Mesendoderm (in vitro differentiated cells): Measurements from ENCODE around the gene PPM1J.
A peak's percentile ranks its signal among the peaks of the same experiment; 100 is the strongest.
"Not testable (repeated sequence)": the region's sequence is repeated elsewhere in the genome, so short reads cannot be mapped to it uniquely, and the experiment has no call there.

Experiments used
- DNase-seq: peaks from one replicate; pipeline ENCODE4 v3.0.0; 2013
- H2AK5ac ChIP-seq: 2 replicates; pipeline ENCODE4 v1.6.1; 2013; ENCODE audit warnings: low read length, inconsistent platforms
- H2BK120ac ChIP-seq: 2 replicates; pipeline ENCODE4 v1.6.1; 2013; ENCODE audit warnings: low read depth, mild to moderate bottlenecking, low read length, moderate library complexity, mixed read lengths
- H2BK15ac ChIP-seq: replicated peaks from 2 replicates; pipeline ENCODE4 v1.6.1; 2013; ENCODE audit warnings: low read depth, mild to moderate bottlenecking, moderate library complexity
- H2BK5ac ChIP-seq: 2 replicates; pipeline ENCODE4 v1.6.1; 2013; ENCODE audit warnings: low read length, inconsistent platforms
- H3K18ac ChIP-seq: 2 replicates; pipeline ENCODE4 v1.6.1; 2013; ENCODE audit warnings: mild to moderate bottlenecking, low read length, mixed read lengths
- H3K23ac ChIP-seq: one replicate; pipeline ENCODE4 v1.6.1; 2013; ENCODE audit warnings: low read length
- H3K27ac ChIP-seq: 2 replicates; pipeline ENCODE4 v1.5.1; 2013; ENCODE audit warnings: low read depth, mild to moderate bottlenecking, inconsistent platforms, low read length, moderate library complexity
- H3K27me3 ChIP-seq: 2 replicates; pipeline ENCODE4 v1.6.1; 2013; ENCODE audit warnings: low read length, control low read depth, mild to moderate bottlenecking, inconsistent platforms; ENCODE audit not compliant: insufficient read depth, poor library complexity
- H3K36me3 ChIP-seq: 2 replicates; pipeline ENCODE4 v1.6.1; 2013; ENCODE audit warnings: low read length, inconsistent platforms; ENCODE audit not compliant: control insufficient read depth, insufficient read depth
- H3K4ac ChIP-seq: one replicate; pipeline ENCODE4 v1.6.1; 2013; ENCODE audit warnings: low read depth, mild to moderate bottlenecking, low read length, moderate library complexity
- H3K4me1 ChIP-seq: 2 replicates; pipeline ENCODE4 v1.6.1; 2013; ENCODE audit warnings: low read depth, low read length, inconsistent platforms; ENCODE audit not compliant: control insufficient read depth
- H3K4me2 ChIP-seq: 2 replicates; pipeline ENCODE4 v1.6.1; 2013; ENCODE audit warnings: low read length
- H3K4me3 ChIP-seq: 2 replicates; pipeline ENCODE4 v1.5.1; 2013; ENCODE audit warnings: mild to moderate bottlenecking, low read length
- H3K56ac ChIP-seq: one replicate; pipeline ENCODE4 v1.6.1; 2013; ENCODE audit warnings: low read length
- H3K79me1 ChIP-seq: 2 replicates; pipeline ENCODE4 v1.6.1; 2013; ENCODE audit warnings: low read length, inconsistent platforms
- H3K79me2 ChIP-seq: 2 replicates; pipeline ENCODE4 v1.6.1; 2013; ENCODE audit warnings: mild to moderate bottlenecking, low read length; ENCODE audit not compliant: control insufficient read depth, insufficient read depth
- H3K9ac ChIP-seq: 2 replicates; pipeline ENCODE4 v1.6.1; 2013; ENCODE audit warnings: low read length, inconsistent platforms
- H4K5ac ChIP-seq: one replicate; pipeline ENCODE4 v1.6.1; 2013; ENCODE audit warnings: low read length
- H4K8ac ChIP-seq: one replicate; pipeline ENCODE4 v1.6.1; 2013; ENCODE audit warnings: low read depth, mild to moderate bottlenecking, control low read depth, low read length, moderate library complexity
- WGBS: extraction: QIAGEN DNeasy Blood & Tissue Kit; methylation state at CpG from one replicate; pipeline ENCODE4 v1.1.7; 2013; ENCODE audit warnings: low lambda C conversion rate, missing lambda C conversion rate; ENCODE audit not compliant: insufficient coverage; ENCODE audit errors: extremely low coverage; 5-methylcytosine and 5-hydroxymethylcytosine counted together

The PPM1J gene

GRCh38 chr1:112723511-112723839, 8.3 kb upstream of the PPM1J start:
- Histone ChIP-seq H3K18ac (no peak overlapping the region), H3K9ac (no peak overlapping the region), H4K8ac (no peak overlapping the region), H3K23ac (no peak overlapping the region), H3K27me3 (no peaks in the 10 kb centered on the region), H4K5ac (no peak overlapping the region), H2BK120ac (no peak overlapping the region), H3K4me2 (no peak overlapping the region), H3K56ac (peak overlapping the region; percentile 83), H3K79me1 (no peaks in the 10 kb centered on the region), H3K27ac (no peak overlapping the region), H3K4me3 (no peak overlapping the region), H2BK15ac (no peak overlapping the region), H2AK5ac (no peak overlapping the region), H3K4me1 (peaks cover 3% of the 10 kb centered on the region), H2BK5ac (no peak overlapping the region), H3K4ac (no peak overlapping the region), H3K79me2 (no peaks in the 10 kb centered on the region), H3K36me3 (no peaks in the 10 kb centered on the region)
- WGBS, result no CpG with 5 or more reads among the region's 8 CpGs
- no peak for DNase-seq

- Histone ChIP-seq H3K4me1 (peaks cover 3% of the 10 kb centered on the region), H2AK5ac (no peak overlapping the region), H4K5ac (no peak overlapping the region), H3K4me3 (no peak overlapping the region), H3K18ac (peak overlapping the region; percentile 12), H3K79me2 (no peaks in the 10 kb centered on the region), H3K56ac (peak overlapping the region; percentile 83), H3K79me1 (no peaks in the 10 kb centered on the region), H4K8ac (no peak overlapping the region), H3K36me3 (no peaks in the 10 kb centered on the region), H3K4ac (peak overlapping the region; percentile 4), H2BK120ac (no peak overlapping the region), H2BK5ac (no peak overlapping the region), H3K27ac (no peak overlapping the region), H3K4me2 (peak overlapping the region; percentile 42), H2BK15ac (no peak overlapping the region), H3K23ac (no peak overlapping the region), H3K27me3 (no peaks in the 10 kb centered on the region), H3K9ac (peak overlapping the region; percentile 57)
- DNase-seq, result peak; percentile 64
- no CpG with 5 or more reads among the region's 35 CpGs for WGBS
Measured at GRCh38 chr1:112722601-112723510, 7.7 kb upstream of the PPM1J start.

DNA sequence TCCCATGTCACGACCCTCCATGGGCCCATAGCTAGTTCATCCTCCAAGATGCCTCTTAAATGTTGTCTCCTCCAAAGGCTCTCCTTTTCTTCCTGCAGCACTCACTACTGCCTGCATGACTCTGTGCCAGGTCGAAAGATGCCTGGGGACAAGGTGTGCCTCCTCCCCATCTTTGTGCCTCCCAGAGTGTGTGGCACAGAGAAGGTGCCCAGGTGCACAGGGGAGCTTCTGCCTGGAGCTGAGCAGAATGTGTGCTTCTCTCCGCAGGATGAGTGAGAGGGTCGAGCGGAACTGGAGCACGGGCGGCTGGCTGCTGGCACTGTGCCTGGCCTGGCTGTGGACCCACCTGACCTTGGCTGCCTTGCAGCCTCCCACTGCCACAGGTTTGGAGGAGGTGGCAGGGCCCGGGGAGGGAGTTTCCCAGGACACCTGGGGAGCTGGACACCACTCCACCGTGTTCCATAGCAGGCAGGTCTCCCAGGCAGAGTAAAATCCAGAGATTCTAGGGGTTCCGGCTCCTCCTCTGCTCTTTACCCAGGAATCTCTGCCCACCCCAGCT, 6.9 kb upstream of the PPM1J start:
- Histone ChIP-seq H2BK5ac (no peak overlapping the region), H3K4me3 (no peak overlapping the region), H2AK5ac (no peak overlapping the region), H2BK120ac (no peak overlapping the region), H3K4me2 (no peak overlapping the region), H4K5ac (no peak overlapping the region), H3K23ac (no peak overlapping the region), H4K8ac (no peak overlapping the region), H3K4me1 (peaks cover 3% of the 10 kb centered on the region), H3K27me3 (no peaks in the 10 kb centered on the region), H3K4ac (no peak overlapping the region), H2BK15ac (no peak overlapping the region), H3K36me3 (no peaks in the 10 kb centered on the region), H3K79me1 (no peaks in the 10 kb centered on the region), H3K27ac (no peak overlapping the region), H3K18ac (no peak overlapping the region), H3K79me2 (no peaks in the 10 kb centered on the region), H3K9ac (peak overlapping the region; percentile 57), H3K56ac (peak overlapping the region; percentile 83)
- no peak for DNase-seq
- no CpG with 5 or more reads among the region's 10 CpGs for WGBS

GRCh38 chr1:112721294-112721693, 6.2 kb upstream of the PPM1J start:
- H3K23ac ChIP-seq, H3K4me3 ChIP-seq, H3K4me1 ChIP-seq, H3K79me2 ChIP-seq, H3K36me3 ChIP-seq, H3K27me3 ChIP-seq, H2BK120ac ChIP-seq, H3K4me2 ChIP-seq, H3K4ac ChIP-seq, H3K9ac ChIP-seq, H2AK5ac ChIP-seq, H3K56ac ChIP-seq, H3K27ac ChIP-seq, H4K5ac ChIP-seq, H3K18ac ChIP-seq, H4K8ac ChIP-seq, H2BK15ac ChIP-seq, DNase-seq, H2BK5ac ChIP-seq, H3K79me1 ChIP-seq: not testable (repeated sequence)
- no CpG with 5 or more reads among the region's 2 CpGs for WGBS

- no peak for DNase-seq
- no peak overlapping the region for H2AK5ac ChIP-seq
- no peak overlapping the region for H3K23ac ChIP-seq
- no peak overlapping the region for H3K4me2 ChIP-seq
- no peak overlapping the region for H3K18ac ChIP-seq
- no peaks in the 10 kb centered on the region for H3K79me2 ChIP-seq
- H3K4me1 ChIP-seq, result peaks cover 6% of the 10 kb centered on the region
- no peak overlapping the region for H3K56ac ChIP-seq
- H2BK15ac ChIP-seq, result no peak overlapping the region
- WGBS, result no CpG with 5 or more reads among the region's 3 CpGs
- no peak overlapping the region for H3K4me3 ChIP-seq
- no peaks in the 10 kb centered on the region for H3K27me3 ChIP-seq
- H2BK120ac ChIP-seq, result no peak overlapping the region
- H4K5ac ChIP-seq, result no peak overlapping the region
- no peaks in the 10 kb centered on the region for H3K79me1 ChIP-seq
- H3K27ac ChIP-seq, result no peak overlapping the region
- no peak overlapping the region for H2BK5ac ChIP-seq
- no peak overlapping the region for H3K4ac ChIP-seq
- no peaks in the 10 kb centered on the region for H3K36me3 ChIP-seq
- no peak overlapping the region for H4K8ac ChIP-seq
- H3K9ac ChIP-seq, result no peak overlapping the region
Measured at GRCh38 chr1:112720800-112721199, 5.7 kb upstream of the PPM1J start.
